DND-41 (cell line): ENCODE results near the gene AOPEP.

Experiments
- ATAC-seq: fragments of 200-7000 bp; cut with Tn5 transposase; 3 replicates; pipeline ENCODE4 v1.9.1; 2021; ENCODE audit warnings: low read depth; ENCODE audit not compliant: insufficient read depth
- DNase-seq: peaks from one replicate; pipeline ENCODE4 v3.0.0-alpha.2; 2020
- H2AFZ ChIP-seq: 2 replicates; pipeline ENCODE4 v1.6.0; 2012; ENCODE audit warnings: low read depth, low read length
- H3K27ac ChIP-seq: 2 replicates; pipeline ENCODE4 v1.5.1; 2012; ENCODE audit warnings: low read length, inconsistent platforms
- H3K27me3 ChIP-seq: fragments of 200-600 bp; sonication (generic); 2 replicates; pipeline ENCODE4 v1.6.0; 2012; ENCODE audit warnings: low read length, mild to moderate bottlenecking, inconsistent platforms; ENCODE audit not compliant: insufficient read depth, poor library complexity
- H3K36me3 ChIP-seq: 2 replicates; pipeline ENCODE4 v1.5.1; 2012; ENCODE audit warnings: low read length, inconsistent platforms; ENCODE audit not compliant: insufficient read depth
- H3K4me1 ChIP-seq: 2 replicates; pipeline ENCODE4 v1.5.1; 2012; ENCODE audit warnings: mild to moderate bottlenecking, low read length; ENCODE audit not compliant: insufficient read depth
- H3K4me2 ChIP-seq: 2 replicates; pipeline ENCODE4 v1.6.0; 2012; ENCODE audit warnings: mild to moderate bottlenecking, moderate library complexity, low read length, inconsistent platforms; ENCODE audit not compliant: insufficient read depth
- H3K4me3 ChIP-seq, 2 experiments: fragments of 200-600 bp in 1 of 2; shearing (Covaris generic) in 1 of 2; 2 replicates each; pipeline ENCODE4 v1.5.1; 2012 to 2016; ENCODE audit warnings: inconsistent platforms in 2 of 2, low read length in 2 of 2, mild to moderate bottlenecking in 2 of 2, low read depth in 1 of 2, moderate library complexity in 1 of 2
- H3K79me2 ChIP-seq: 2 replicates; pipeline ENCODE4 v1.6.0; 2012; ENCODE audit warnings: low read length, inconsistent platforms; ENCODE audit not compliant: insufficient read depth
- H3K9ac ChIP-seq: 2 replicates; pipeline ENCODE4 v1.6.0; 2012; ENCODE audit warnings: low read depth, mild to moderate bottlenecking, inconsistent platforms, low read length, moderate library complexity
- H3K9me3 ChIP-seq: 2 replicates; pipeline ENCODE4 v1.5.1; 2012; ENCODE audit warnings: low read length, moderate library complexity, mild to moderate bottlenecking, inconsistent platforms; ENCODE audit not compliant: insufficient read depth, severe bottlenecking
- H4K20me1 ChIP-seq: 2 replicates; pipeline ENCODE4 v1.6.0; 2012; ENCODE audit warnings: low read length; ENCODE audit not compliant: insufficient read depth
- EZH2 ChIP-seq: IDR thresholded peaks from 3 replicates; pipeline ENCODE4 v1.6.1; 2012; ENCODE audit warnings: borderline replicate concordance, low read depth, mild to moderate bottlenecking, moderate library complexity, low read length, inconsistent platforms; ENCODE audit not compliant: severe bottlenecking
- TF ChIP-seq, protein P1 (sequence below): IDR thresholded peaks from 2 replicates; pipeline ENCODE4 v1.5.1; 2012; ENCODE audit warnings: borderline replicate concordance, low read length, moderate library complexity, mild to moderate bottlenecking; ENCODE audit not compliant: poor library complexity, severe bottlenecking; ENCODE audit errors: extremely low read depth

Gene AOPEP

DNA sequence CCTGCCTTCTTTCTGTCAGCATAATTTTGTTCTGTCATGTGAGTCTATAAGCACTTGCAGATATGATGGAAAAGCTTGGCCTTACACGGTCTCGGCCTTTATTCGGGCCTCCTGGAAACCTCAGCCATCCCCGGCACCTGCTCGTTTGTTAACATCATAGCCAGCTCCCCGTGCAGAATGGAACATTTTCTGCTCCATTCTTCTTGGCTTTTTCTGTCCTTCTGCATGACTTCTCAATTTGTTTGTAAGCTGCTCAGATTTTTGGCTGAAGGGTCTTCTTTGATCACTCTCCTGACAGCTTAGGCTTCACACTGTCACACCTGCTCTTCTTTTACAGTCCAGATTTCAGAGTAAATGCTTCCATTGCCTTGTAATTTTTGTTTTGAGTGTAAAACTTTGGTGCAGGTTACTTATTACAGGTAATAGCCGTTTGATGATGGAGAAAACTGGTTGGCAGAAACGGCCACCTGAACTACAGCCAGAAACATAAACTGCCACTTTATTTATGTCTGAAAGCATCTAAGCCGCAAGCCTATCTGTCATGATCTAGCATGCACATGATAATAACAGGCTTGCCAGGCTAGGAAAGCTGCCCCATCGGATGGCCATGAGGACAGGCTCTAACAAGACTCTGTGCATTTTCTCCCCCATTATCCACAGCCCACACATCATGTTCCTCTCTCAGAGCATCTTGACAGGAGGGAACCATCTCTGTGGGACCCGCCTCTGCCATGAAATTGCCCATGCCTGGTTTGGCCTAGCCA, 197.0 kb downstream of the AOPEP start:
- no peaks in the 10 kb centered on the region for H3K9me3 ChIP-seq
- no peak overlapping the region for H3K27ac ChIP-seq
- no peak overlapping the region for H3K4me2 ChIP-seq
- H2AFZ ChIP-seq = no peak overlapping the region
- DNase-seq (no peak), ATAC-seq (no peak)
- no peak overlapping the region for H3K9ac ChIP-seq
- H3K36me3 ChIP-seq = no peaks in the 10 kb centered on the region
- no peaks in the 10 kb centered on the region for H4K20me1 ChIP-seq
- H3K4me1 ChIP-seq = no peaks in the 10 kb centered on the region
- no peak overlapping the region for H3K4me3 ChIP-seq
- no peaks in the 10 kb centered on the region for H3K79me2 ChIP-seq
- no peaks in the 10 kb centered on the region for H3K27me3 ChIP-seq
- no peak for TF ChIP-seq EZH2
- TF ChIP-seq, protein P1, sequence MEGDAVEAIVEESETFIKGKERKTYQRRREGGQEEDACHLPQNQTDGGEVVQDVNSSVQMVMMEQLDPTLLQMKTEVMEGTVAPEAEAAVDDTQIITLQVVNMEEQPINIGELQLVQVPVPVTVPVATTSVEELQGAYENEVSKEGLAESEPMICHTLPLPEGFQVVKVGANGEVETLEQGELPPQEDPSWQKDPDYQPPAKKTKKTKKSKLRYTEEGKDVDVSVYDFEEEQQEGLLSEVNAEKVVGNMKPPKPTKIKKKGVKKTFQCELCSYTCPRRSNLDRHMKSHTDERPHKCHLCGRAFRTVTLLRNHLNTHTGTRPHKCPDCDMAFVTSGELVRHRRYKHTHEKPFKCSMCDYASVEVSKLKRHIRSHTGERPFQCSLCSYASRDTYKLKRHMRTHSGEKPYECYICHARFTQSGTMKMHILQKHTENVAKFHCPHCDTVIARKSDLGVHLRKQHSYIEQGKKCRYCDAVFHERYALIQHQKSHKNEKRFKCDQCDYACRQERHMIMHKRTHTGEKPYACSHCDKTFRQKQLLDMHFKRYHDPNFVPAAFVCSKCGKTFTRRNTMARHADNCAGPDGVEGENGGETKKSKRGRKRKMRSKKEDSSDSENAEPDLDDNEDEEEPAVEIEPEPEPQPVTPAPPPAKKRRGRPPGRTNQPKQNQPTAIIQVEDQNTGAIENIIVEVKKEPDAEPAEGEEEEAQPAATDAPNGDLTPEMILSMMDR = no peak

DNA sequence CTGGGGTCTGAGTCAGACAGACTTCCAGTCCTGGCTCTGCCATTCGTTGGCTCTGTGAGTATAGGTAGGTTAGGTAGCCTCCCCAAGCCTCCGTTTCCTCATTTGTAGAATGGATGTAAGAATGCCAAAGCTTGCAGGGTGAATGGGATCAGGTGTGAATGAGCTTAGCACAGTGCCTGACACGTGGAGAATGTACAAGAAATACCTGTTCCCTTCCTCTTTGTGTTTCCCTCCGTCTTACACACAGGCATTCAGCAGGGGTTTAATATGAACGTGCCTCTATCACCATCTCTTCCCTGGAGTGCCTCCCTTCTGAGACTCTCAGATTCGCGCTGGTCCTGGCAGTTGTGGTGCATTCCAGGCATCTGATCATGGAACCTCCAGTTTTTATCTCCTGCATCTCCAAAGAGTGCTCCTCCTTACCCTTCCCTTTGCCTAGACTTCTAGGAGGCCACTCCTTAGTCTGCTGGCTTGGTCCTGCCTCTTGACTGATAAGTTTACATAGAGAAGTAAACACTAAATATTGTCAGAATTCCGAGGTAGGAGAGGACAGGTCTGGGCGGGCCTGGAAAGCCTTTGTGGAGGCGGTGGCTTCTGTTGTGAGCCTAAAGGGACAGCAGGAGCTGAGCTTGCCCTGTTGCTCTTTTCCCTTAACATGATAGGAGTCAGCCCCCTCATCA, 199.4 kb downstream of the AOPEP start:
- Histone ChIP-seq H3K36me3 (no peaks in the 10 kb centered on the region), H3K4me1 (no peaks in the 10 kb centered on the region), H3K27me3 (no peaks in the 10 kb centered on the region), H3K9ac (no peak overlapping the region), H3K9me3 (no peaks in the 10 kb centered on the region), H3K27ac (no peak overlapping the region), H2AFZ (no peak overlapping the region), H3K79me2 (no peaks in the 10 kb centered on the region), H4K20me1 (no peaks in the 10 kb centered on the region), H3K4me2 (no peak overlapping the region), H3K4me3 (no peak overlapping the region)
- no peak for DNase-seq
- TF ChIP-seq EZH2 = no peak
- ATAC-seq = no peak

DNA sequence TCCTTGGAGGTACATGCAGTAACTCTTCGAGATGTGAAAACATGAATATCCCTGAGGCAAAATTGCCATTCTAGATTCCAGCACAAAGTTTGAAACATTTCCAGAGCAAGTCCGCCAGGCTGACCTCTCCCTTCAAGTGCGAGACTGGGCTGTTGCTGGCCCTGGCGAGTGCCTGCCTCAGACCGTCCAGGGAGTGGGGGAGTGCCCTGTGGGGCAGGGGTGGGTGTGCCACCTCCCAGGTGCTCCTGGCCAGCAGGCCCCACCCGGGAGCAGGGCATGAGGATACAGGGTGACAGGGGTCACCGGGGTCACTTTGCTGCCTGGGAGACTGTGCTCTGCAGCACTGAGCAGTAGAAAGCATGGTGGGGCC, 199.9 kb downstream of the AOPEP start:
- H3K27me3 ChIP-seq = no peaks in the 10 kb centered on the region
- ATAC-seq (no peak), DNase-seq (no peak)
- H3K9ac ChIP-seq = no peak overlapping the region
- H3K79me2 ChIP-seq = no peaks in the 10 kb centered on the region
- TF ChIP-seq, protein P1 = no peak
- no peak for TF ChIP-seq EZH2
- no peaks in the 10 kb centered on the region for H4K20me1 ChIP-seq
- no peak overlapping the region for H3K27ac ChIP-seq
- no peaks in the 10 kb centered on the region for H3K36me3 ChIP-seq
- H3K4me1 ChIP-seq = no peaks in the 10 kb centered on the region
- H3K4me3 ChIP-seq = no peak overlapping the region
- no peak overlapping the region for H2AFZ ChIP-seq
- H3K4me2 ChIP-seq = no peak overlapping the region
- no peaks in the 10 kb centered on the region for H3K9me3 ChIP-seq

DNA sequence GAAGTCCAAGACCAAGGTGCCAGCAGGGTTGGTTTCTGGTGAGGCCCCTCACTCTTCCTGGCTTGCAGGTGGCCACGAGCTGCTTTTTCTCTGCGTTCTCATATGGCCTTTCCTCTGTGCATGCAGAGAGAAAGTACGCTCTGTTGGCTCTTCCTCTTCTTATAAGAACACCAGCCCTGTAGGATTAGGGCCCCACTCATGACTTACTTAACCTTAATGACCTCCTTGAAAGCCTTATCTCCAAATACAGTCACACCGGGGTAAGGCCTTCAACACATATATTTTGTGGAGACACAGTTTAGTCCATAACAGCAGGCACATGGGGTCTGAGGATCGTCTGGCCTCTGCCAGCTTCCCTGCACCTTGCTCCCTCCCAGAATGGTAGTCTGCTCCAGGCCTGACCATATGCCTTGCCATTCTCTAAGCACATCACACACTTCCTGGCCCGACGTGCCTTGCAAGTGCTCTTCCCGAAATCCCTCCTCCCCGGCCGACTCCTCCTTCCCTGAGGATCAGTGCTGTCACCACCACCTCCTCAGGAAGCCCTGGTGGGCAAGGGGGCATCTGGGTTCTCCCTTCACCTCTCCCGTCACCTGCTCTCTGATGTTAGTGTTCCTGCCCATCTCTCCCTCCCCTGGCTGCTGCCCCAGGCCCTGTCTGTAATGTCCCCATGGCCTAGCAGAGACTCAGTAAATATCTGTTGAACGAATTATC, 200.7 kb downstream of the AOPEP start:
- Histone ChIP-seq H3K27me3 (no peaks in the 10 kb centered on the region), H3K79me2 (no peaks in the 10 kb centered on the region), H3K4me3 (no peak overlapping the region), H3K9me3 (no peaks in the 10 kb centered on the region), H3K4me2 (no peak overlapping the region), H2AFZ (no peak overlapping the region), H3K36me3 (no peaks in the 10 kb centered on the region), H4K20me1 (no peaks in the 10 kb centered on the region), H3K27ac (no peak overlapping the region), H3K4me1 (no peaks in the 10 kb centered on the region), H3K9ac (no peak overlapping the region)
- DNase-seq (no peak), ATAC-seq (no peak)
- no peak for TF ChIP-seq EZH2
- TF ChIP-seq, protein P1 = no peak
